Raji (cell line): ENCODE measurements around the gene CREB5.

Source experiments
- POLR2A ChIP-seq: IDR thresholded peaks from 2 replicates; pipeline ENCODE4 v1.6.1; 2011; ENCODE audit warnings: low read depth, low read length, control low read depth; ENCODE audit not compliant: insufficient read depth

Gene CREB5

GRCh38 chr7:28750981-28751380 lies 338.7 kb downstream of the CREB5 start:
- TF ChIP-seq POLR2A = no peak

GRCh38 chr7:28753613-28754012 lies 341.3 kb downstream of the CREB5 start:
- TF ChIP-seq POLR2A = no peak

GRCh38 chr7:28754027-28754426 lies 341.7 kb downstream of the CREB5 start:
- TF ChIP-seq POLR2A = no peak

GRCh38 chr7:28754447-28754846 lies 342.1 kb downstream of the CREB5 start:
- TF ChIP-seq POLR2A = no peak

- TF ChIP-seq POLR2A = no peak
Observed at GRCh38 chr7:28755255-28755654, 342.9 kb downstream of the CREB5 start.

GRCh38 chr7:28758186-28758585 lies 345.9 kb downstream of the CREB5 start:
- TF ChIP-seq POLR2A = no peak

- TF ChIP-seq POLR2A = no peak
Observed at GRCh38 chr7:28759475-28759971, 347.2 kb downstream of the CREB5 start.

- no peak for TF ChIP-seq POLR2A
Observed at GRCh38 chr7:28761505-28761904, 349.2 kb downstream of the CREB5 start.

- no peak for TF ChIP-seq POLR2A
Observed at GRCh38 chr7:28762651-28763050, 350.3 kb downstream of the CREB5 start.

GRCh38 chr7:28766359-28766758 lies 354.0 kb downstream of the CREB5 start:
- no peak for TF ChIP-seq POLR2A

GRCh38 chr7:28767356-28767755 lies 355.0 kb downstream of the CREB5 start:
- TF ChIP-seq POLR2A = no peak

- TF ChIP-seq POLR2A = no peak
Observed at GRCh38 chr7:28768577-28769147, 356.3 kb downstream of the CREB5 start.

GRCh38 chr7:28771906-28772622 lies 359.7 kb downstream of the CREB5 start:
- no peak for TF ChIP-seq POLR2A

- TF ChIP-seq POLR2A = no peak
Observed at GRCh38 chr7:28773423-28774145, 361.3 kb downstream of the CREB5 start.

GRCh38 chr7:28774261-28774988 lies 362.1 kb downstream of the CREB5 start:
- TF ChIP-seq POLR2A = no peak
